Endothelial cell of umbilical vein (primary cell): ENCODE data around the gene VEZT. TPM values are rescaled to one million over a fixed set of nuclear protein-coding genes. Genes with fewer than 3 reads are reported as not detected.
A peak's percentile ranks its signal among the peaks of the same experiment; 100 is the strongest.

Experiments
- BruUV-seq: library from RNA; stranded (reverse); fragments of 400-500 nt; replicated peaks from 2 replicates; lab custom pipeline; 2021; lab: Mats Ljungman, UMichigan
- CTCF ChIA-PET: fragments of 300-600, 350-600 bp; sonication (Branson Sonifier 250); formaldehyde crosslinking; loops from one replicate; lab custom pipeline; 2021; ENCODE audit warnings: antibody characterized with exemption, inconsistent platforms; lab: Charles Lee
- POLR2A ChIA-PET: fragments of 300-600, 350-600 bp; sonication (Branson Sonifier 250); formaldehyde crosslinking; loops from one replicate; lab custom pipeline; 2021; ENCODE audit warnings: antibody characterized with exemption, inconsistent platforms; lab: Charles Lee
- DNase-seq: peaks from one replicate; pipeline ENCODE4 v3.0.0-alpha.2; 2011; ENCODE audit warnings: low read depth, low spot score
- FAIRE-seq: peaks from 2 replicates; lab custom pipeline; 2011; peaks lifted over from hg19 to GRCh38; lab: Jason Lieb, UNC
- H2AFZ ChIP-seq: 2 replicates; pipeline ENCODE4 v1.6.0; 2012; ENCODE audit warnings: low read depth, low read length, control low read depth, inconsistent platforms
- H3K27ac ChIP-seq: 2 replicates; pipeline ENCODE4 v1.5.1; 2011; ENCODE audit warnings: low read depth, mild to moderate bottlenecking, control low read depth, low read length, moderate library complexity; ENCODE audit not compliant: insufficient read depth
- H3K27me3 ChIP-seq, 2 experiments: 2 replicates each; pipeline versions ENCODE4 v1.6.0 to v1.6.1; 2011; ENCODE audit warnings: low read length in 2 of 2, mixed read lengths in 1 of 2; ENCODE audit not compliant: control insufficient read depth in 2 of 2, insufficient read depth in 2 of 2
- H3K36me3 ChIP-seq, 2 experiments: 2 replicates in 1 of 2; 3 replicates in 1 of 2; pipeline ENCODE4 v1.5.1; 2011; ENCODE audit warnings: low read length in 2 of 2, mild to moderate bottlenecking in 1 of 2, moderate library complexity in 1 of 2; ENCODE audit not compliant: control insufficient read depth in 2 of 2, insufficient read depth in 2 of 2; ENCODE audit errors: extremely low read depth in 1 of 2
- H3K4me1 ChIP-seq: 3 replicates; pipeline ENCODE4 v1.5.1; 2011; ENCODE audit warnings: mild to moderate bottlenecking, low read length; ENCODE audit not compliant: control insufficient read depth, insufficient read depth; ENCODE audit errors: extremely low read depth
- H3K4me2 ChIP-seq: 2 replicates; pipeline ENCODE4 v1.6.1; 2011; ENCODE audit warnings: low read length, control low read depth, mixed read lengths; ENCODE audit not compliant: insufficient read depth
- H3K4me3 ChIP-seq, 3 experiments: fragments of 200-600 bp in 1 of 3; sonication (generic), shearing (Covaris generic) in 1 of 3; replicated peaks in 1 of 3; 2 replicates each; pipeline ENCODE4 v1.5.1; 2011 to 2016; ENCODE audit warnings: control low read depth in 3 of 3, low read length in 3 of 3, mild to moderate bottlenecking in 2 of 3, inconsistent platforms in 1 of 3, low read depth in 1 of 3, moderate library complexity in 1 of 3; ENCODE audit not compliant: insufficient read depth in 1 of 3
- H3K79me2 ChIP-seq: 2 replicates; pipeline ENCODE4 v1.6.0; 2012; ENCODE audit warnings: low read length, inconsistent platforms; ENCODE audit not compliant: control insufficient read depth, insufficient read depth
- H3K9ac ChIP-seq: replicated peaks from 2 replicates; pipeline ENCODE3; 2011; ENCODE audit warnings: low read length, control low read depth; ENCODE audit not compliant: insufficient read depth; ENCODE audit errors: extremely low read depth
- H3K9me1 ChIP-seq: replicated peaks from 3 replicates; pipeline ENCODE4 v1.6.0; 2011; ENCODE audit warnings: mild to moderate bottlenecking, low read length; ENCODE audit not compliant: control insufficient read depth, insufficient read depth; ENCODE audit errors: extremely low read depth
- H3K9me3 ChIP-seq: replicated peaks from 2 replicates; pipeline ENCODE4 v1.5.1; 2012; ENCODE audit warnings: low read length, inconsistent platforms; ENCODE audit not compliant: control insufficient read depth, insufficient read depth
- H4K20me1 ChIP-seq: replicated peaks from 2 replicates; pipeline ENCODE3; 2011; ENCODE audit warnings: mild to moderate bottlenecking, low read length; ENCODE audit not compliant: control insufficient read depth, insufficient read depth; ENCODE audit errors: extremely low read depth
- CTCF ChIP-seq, 2 donors: IDR thresholded peaks; 1 replicate in 1 of 2; 2 replicates in 1 of 2; pipeline ENCODE4 v1.5.1; 2011; ENCODE audit warnings: low read length in 2 of 2, mild to moderate bottlenecking in 2 of 2, moderate library complexity in 2 of 2, control low read depth in 1 of 2, inconsistent platforms in 1 of 2, low read depth in 1 of 2; ENCODE audit not compliant: insufficient read depth in 1 of 2; ENCODE audit errors: extremely low read depth in 1 of 2
- EZH2 ChIP-seq: IDR thresholded peaks from 2 replicates; pipeline ENCODE4 v1.6.1; 2012; ENCODE audit warnings: borderline replicate concordance, low read depth, mild to moderate bottlenecking, moderate library complexity, low read length, inconsistent platforms; ENCODE audit not compliant: severe bottlenecking
- FOS ChIP-seq: IDR thresholded peaks from 2 replicates; pipeline ENCODE4 v1.6.1; 2011; ENCODE audit warnings: mild to moderate bottlenecking, low read length, moderate library complexity, borderline replicate concordance; ENCODE audit not compliant: insufficient read depth
- GATA2 ChIP-seq: IDR thresholded peaks from 2 replicates; pipeline ENCODE4 v1.7.0; 2011; ENCODE audit warnings: low read depth, mild to moderate bottlenecking, moderate library complexity, mixed read lengths, low read length; ENCODE audit not compliant: insufficient read length, insufficient read depth
- dilution Hi-C: fragments of 300-500 bp; cut with MboI; formaldehyde crosslinking; loops from one replicate; pipeline ENCODE4 v1.15.0; 2019; ENCODE audit warnings: low sequenced_read_pairs; ENCODE audit not compliant: extremely low pct_ligation_motif_present
- intact Hi-C: fragments of 100-400 bp; cut with micrococcal nuclease; formaldehyde crosslinking; loops from one replicate; pipeline ENCODE4 v1.10.0; 2022
- polyA plus RNA-seq, 4 experiments: library from polyadenylated mRNA; depleted of rRNA in 3 of 4; stranded (reverse) in 3 of 4; unstranded in 1 of 4; fragments of >200 nt; gene quantifications; 2 replicates each; pipeline versions ENCODE4 v1.2.1 to v1.2.3, GENCODE V29; 2011 to 2012; ENCODE audit warnings: missing spikeins in 1 of 4
- total RNA-seq: library from RNA; stranded (reverse); gene quantifications from 2 replicates; pipeline ENCODE4 v1.2.3, GENCODE V29; 2021

Gene VEZT
- total and polyA plus RNA-seq, 2 donors (not counting 3 experiments of a cell fraction or from before 2014, with no cell fraction given) = 57.8 to 91.3 TPM

GRCh38 chr12:95336387-95337067, 118.9 kb downstream of the VEZT start:
- Histone ChIP-seq H3K9me1 (no peaks in the 10 kb centered on the region), H3K36me3 (no peaks in the 10 kb centered on the region), H3K9me3 (no peaks in the 10 kb centered on the region), H3K27ac (peak overlapping the region; percentile 50), H4K20me1 (no peaks in the 10 kb centered on the region), H3K27me3 (no peaks in the 10 kb centered on the region), H3K9ac (peak overlapping the region; percentile 34), H3K4me2 (peak overlapping the region; percentile 75), H3K4me3 (peak overlapping the region in 1 of 3 experiments; percentile 27), H3K4me1 (peaks cover 11% of the 10 kb centered on the region), H2AFZ (peak overlapping the region; percentile 93), H3K79me2 (no peaks in the 10 kb centered on the region)
- BruUV-seq = no TSS peak
- ChIA-PET CTCF (interaction anchor here (0.6 to 7.1 kb wide), 42 partner anchors 9 to 791 kb away, joined by 3 to 131 read pairs (median 4); partner anchors contain the start of genes FGD6, METAP2, NR2C1 and VEZT), POLR2A (interaction anchor here (1.0 kb wide), 1 partner anchor 119 kb away, joined by 3 read pairs; the partner anchor contains the start of genes FGD6 and VEZT)
- TF ChIP-seq GATA2 (no peak), FOS (peak; percentile 8), CTCF (IDR thresholded peaks at IDR 0.05; ENCODE audit: extremely low read depth in 1 of 2, insufficient read depth in 1 of 2, low read depth in 1 of 2, low read length in 2 of 2) (peak; percentile 93 to 98), EZH2 (no peak)
- dilution Hi-C loops (no loop called here), intact Hi-C loops (loop anchor here (1.0 to 10.0 kb wide), 7 partner anchors 73 to 1202 kb away; partner anchors contain the start of genes FGD6 and VEZT)
- peak; percentile 88 for FAIRE-seq
- DNase-seq = peak; percentile 91
